ENCODE data around the gene ZNF688. TPM values are rescaled to one million over a fixed set of nuclear protein-coding genes. Genes with fewer than 3 reads are reported as not detected.
A peak's percentile ranks its signal among the peaks of the same experiment; 100 is the strongest.

ZNF688 gene
- total RNA-seq, 1 donor from 2014 or later = 4.5 TPM

DNA sequence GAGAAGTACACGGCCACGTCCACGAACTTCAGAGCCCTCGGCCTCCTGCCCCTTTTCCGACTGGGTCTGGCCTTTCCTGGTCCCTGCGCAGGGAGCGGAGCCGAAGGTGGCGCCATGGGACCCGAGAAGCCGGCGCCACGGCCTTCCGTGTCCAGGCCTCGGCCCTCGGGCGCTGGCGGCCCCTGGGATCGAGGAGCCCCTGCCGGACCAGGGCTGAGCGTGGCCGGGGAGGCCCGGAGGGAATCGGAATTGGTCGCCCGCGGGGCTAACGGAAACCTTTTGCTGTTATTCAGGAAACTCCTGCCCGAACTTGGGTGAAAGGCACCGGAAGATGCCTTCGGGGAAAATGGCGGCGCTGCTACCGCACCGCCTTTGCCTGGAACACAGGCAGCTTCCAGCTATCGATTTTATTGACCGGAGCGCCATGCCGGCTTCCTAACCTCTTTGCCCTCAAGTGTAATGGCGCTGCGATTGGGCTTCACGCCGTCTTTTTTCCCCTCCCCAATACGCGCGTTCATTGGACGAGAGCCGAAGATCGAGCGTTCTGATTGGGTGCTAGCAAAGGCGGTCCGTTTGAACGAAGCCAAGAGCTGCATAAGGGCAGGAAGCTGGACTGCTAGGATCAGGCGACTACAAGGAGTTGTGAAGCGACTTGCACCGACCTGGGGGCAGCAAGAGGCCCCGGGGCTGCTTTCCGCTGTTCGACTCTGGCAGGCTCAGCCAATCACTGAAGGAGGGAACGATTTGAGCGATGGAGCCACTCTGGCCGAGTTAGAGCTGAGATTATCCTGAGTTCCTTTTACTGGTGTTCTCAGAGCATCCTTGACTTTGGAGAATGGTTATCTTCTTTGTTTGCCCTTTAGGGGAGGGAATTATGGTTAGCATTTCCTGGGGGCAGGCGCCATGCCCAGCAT lies 38.7 kb upstream of the ZNF688 start, which contains the start of gene ZNF689:
ZNF689 (minus strand) TSS at position 464 of the 914 bp plus-strand sequence; CDS start at position 116, 348 bp downstream.
- peak; percentile 89 for DNase-seq (ENCODE audit: low read depth)
- TF ChIP-seq, protein P1, sequence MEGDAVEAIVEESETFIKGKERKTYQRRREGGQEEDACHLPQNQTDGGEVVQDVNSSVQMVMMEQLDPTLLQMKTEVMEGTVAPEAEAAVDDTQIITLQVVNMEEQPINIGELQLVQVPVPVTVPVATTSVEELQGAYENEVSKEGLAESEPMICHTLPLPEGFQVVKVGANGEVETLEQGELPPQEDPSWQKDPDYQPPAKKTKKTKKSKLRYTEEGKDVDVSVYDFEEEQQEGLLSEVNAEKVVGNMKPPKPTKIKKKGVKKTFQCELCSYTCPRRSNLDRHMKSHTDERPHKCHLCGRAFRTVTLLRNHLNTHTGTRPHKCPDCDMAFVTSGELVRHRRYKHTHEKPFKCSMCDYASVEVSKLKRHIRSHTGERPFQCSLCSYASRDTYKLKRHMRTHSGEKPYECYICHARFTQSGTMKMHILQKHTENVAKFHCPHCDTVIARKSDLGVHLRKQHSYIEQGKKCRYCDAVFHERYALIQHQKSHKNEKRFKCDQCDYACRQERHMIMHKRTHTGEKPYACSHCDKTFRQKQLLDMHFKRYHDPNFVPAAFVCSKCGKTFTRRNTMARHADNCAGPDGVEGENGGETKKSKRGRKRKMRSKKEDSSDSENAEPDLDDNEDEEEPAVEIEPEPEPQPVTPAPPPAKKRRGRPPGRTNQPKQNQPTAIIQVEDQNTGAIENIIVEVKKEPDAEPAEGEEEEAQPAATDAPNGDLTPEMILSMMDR (IDR thresholded peaks at IDR 0.05; ENCODE audit: insufficient read depth, low read length, severe bottlenecking) = peak; percentile 2
- FAIRE-seq = no peak
- peak within 1 kb of the TSS; percentile 97 for H3K4me3 ChIP-seq (ENCODE audit: low read depth, low read length)
- peaks cover 2% of the 10 kb centered on the region for H3K36me3 ChIP-seq (ENCODE audit: control insufficient read depth, insufficient read depth, low read length)
- H3K27me3 ChIP-seq (ENCODE audit: control insufficient read depth, insufficient read depth, low read length) = no peaks in the 10 kb centered on the region

GRCh38 chr16:30609002-30609925 lies 37.8 kb upstream of the ZNF688 start:
- TF ChIP-seq, protein P1 (IDR thresholded peaks at IDR 0.05; ENCODE audit: insufficient read depth, low read length, severe bottlenecking) = no peak
- FAIRE-seq (no peak), DNase-seq (ENCODE audit: low read depth) (peak; percentile 15)
- H3K27me3 ChIP-seq (ENCODE audit: control insufficient read depth, insufficient read depth, low read length) = no peaks in the 10 kb centered on the region
- peaks cover 5% of the 10 kb centered on the region for H3K36me3 ChIP-seq (ENCODE audit: control insufficient read depth, insufficient read depth, low read length)
- peak overlapping the region; percentile 97 for H3K4me3 ChIP-seq (ENCODE audit: low read depth, low read length)

DNA sequence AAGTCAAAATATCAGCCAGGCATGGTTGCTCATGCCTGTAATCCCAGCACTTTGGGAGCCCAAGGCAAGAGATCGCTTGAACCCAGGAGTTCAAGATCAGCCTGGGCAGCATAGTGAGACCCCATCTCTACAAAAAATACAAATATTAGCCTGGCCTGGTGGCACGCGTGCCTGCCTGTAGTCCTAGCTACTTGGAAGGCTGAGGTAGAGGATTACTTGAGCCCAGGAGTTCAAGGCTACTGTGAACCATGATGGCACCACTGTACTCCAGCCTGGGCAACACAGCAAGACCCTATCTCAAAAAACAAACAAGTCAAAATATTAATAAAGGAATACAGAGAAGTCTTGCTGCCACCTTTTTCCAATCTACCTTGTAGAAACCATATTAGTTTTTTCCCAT lies 34.5 kb upstream of the ZNF688 start:
- no peak overlapping the region for H3K4me3 ChIP-seq (ENCODE audit: low read depth, low read length)
- H3K27me3 ChIP-seq (ENCODE audit: control insufficient read depth, insufficient read depth, low read length) = no peaks in the 10 kb centered on the region
- DNase-seq (ENCODE audit: low read depth) (no peak), FAIRE-seq (no peak)
- TF ChIP-seq, protein P1 (IDR thresholded peaks at IDR 0.05; ENCODE audit: insufficient read depth, low read length, severe bottlenecking) = no peak
- H3K36me3 ChIP-seq (ENCODE audit: control insufficient read depth, insufficient read depth, low read length) = peaks cover 8% of the 10 kb centered on the region

- H3K27me3 ChIP-seq (ENCODE audit: control insufficient read depth, insufficient read depth, low read length) = no peaks in the 10 kb centered on the region
- DNase-seq (ENCODE audit: low read depth) = no peak
- H3K36me3 ChIP-seq (ENCODE audit: control insufficient read depth, insufficient read depth, low read length) = peaks cover 8% of the 10 kb centered on the region
- TF ChIP-seq, protein P1 (IDR thresholded peaks at IDR 0.05; ENCODE audit: insufficient read depth, low read length, severe bottlenecking) = no peak
- no peak overlapping the region for H3K4me3 ChIP-seq (ENCODE audit: low read depth, low read length)
- FAIRE-seq = no peak
These were observed 33.6 kb upstream of the ZNF688 start for GRCh38 chr16:30605158-30605557.

DNA sequence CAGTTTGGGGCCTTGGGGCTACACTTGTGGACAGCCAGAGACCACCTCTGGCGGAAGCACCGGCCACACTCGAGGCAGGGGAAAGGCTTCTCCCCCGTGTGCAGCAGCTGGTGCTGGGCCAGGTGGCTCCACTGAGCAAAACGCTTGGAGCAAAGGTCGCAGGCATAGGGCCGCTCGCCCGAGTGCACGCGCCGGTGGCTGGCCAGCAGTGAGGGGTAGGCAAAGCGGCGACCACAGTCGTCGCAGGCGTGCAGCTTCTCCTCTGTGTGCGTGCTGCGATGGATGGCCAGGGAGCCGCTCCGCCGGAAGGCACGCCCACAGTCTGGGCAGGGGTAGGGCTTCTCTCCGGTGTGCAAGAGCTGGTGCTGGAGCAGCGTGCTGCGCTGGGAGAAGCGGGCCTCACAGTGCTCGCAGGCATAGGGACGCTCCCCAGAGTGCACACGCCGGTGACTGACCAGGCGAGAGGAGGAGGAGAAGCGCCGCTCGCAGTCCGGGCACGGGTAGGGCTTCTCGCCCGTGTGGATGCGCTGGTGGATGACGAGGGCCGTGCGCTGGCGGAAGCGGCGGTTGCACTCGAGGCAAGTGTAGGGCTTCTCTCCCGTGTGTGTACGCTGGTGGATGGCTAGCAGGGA lies 32.9 kb upstream of the ZNF688 start:
- TF ChIP-seq, protein P1 (IDR thresholded peaks at IDR 0.05; ENCODE audit: insufficient read depth, low read length, severe bottlenecking) = no peak
- FAIRE-seq (no peak), DNase-seq (ENCODE audit: low read depth) (no peak)
- Histone ChIP-seq H3K4me3 (ENCODE audit: low read depth, low read length) (no peak overlapping the region), H3K27me3 (ENCODE audit: control insufficient read depth, insufficient read depth, low read length) (no peaks in the 10 kb centered on the region), H3K36me3 (ENCODE audit: control insufficient read depth, insufficient read depth, low read length) (peaks cover 8% of the 10 kb centered on the region)

Data from bronchial epithelial cell (primary cell).